GM10266 (cell line): ENCODE results near the gene ECE1.

Experiments used
- DNase-seq: peaks from one replicate; pipeline ENCODE4 v3.0.0; 2012; ENCODE audit errors: extremely low spot score
- TF ChIP-seq, protein P1 (sequence below): IDR thresholded peaks from 2 replicates; pipeline ENCODE4 v1.5.1; 2012; ENCODE audit warnings: mild to moderate bottlenecking, low read depth; ENCODE audit not compliant: control insufficient read depth, insufficient read depth; ENCODE audit errors: missing control alignments

The ECE1 gene

DNA sequence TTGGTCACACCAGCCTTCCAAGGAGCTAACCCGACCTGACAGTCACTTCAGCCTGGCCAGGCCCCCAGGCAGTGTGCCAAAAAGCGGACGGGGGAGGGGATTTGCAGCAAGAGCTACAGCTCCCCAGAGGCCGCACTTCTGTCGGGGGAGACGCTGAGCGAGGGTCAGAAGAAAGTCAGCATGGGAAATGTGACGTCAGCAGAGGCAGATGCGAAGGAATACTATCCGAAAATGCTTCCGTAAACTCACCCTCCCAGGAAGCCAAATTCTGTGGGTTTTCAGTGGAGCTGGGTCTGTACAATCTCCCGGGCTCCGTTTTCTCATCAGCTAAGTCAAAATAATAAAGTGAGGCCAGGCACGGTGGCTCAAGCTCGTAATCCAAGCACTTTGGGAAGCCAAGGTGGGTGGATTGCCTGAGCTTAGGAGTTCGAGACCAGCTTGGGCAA, 28.5 kb upstream of the ECE1 start:
- TF ChIP-seq, protein P1, sequence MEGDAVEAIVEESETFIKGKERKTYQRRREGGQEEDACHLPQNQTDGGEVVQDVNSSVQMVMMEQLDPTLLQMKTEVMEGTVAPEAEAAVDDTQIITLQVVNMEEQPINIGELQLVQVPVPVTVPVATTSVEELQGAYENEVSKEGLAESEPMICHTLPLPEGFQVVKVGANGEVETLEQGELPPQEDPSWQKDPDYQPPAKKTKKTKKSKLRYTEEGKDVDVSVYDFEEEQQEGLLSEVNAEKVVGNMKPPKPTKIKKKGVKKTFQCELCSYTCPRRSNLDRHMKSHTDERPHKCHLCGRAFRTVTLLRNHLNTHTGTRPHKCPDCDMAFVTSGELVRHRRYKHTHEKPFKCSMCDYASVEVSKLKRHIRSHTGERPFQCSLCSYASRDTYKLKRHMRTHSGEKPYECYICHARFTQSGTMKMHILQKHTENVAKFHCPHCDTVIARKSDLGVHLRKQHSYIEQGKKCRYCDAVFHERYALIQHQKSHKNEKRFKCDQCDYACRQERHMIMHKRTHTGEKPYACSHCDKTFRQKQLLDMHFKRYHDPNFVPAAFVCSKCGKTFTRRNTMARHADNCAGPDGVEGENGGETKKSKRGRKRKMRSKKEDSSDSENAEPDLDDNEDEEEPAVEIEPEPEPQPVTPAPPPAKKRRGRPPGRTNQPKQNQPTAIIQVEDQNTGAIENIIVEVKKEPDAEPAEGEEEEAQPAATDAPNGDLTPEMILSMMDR = no peak
- no peak for DNase-seq

DNA sequence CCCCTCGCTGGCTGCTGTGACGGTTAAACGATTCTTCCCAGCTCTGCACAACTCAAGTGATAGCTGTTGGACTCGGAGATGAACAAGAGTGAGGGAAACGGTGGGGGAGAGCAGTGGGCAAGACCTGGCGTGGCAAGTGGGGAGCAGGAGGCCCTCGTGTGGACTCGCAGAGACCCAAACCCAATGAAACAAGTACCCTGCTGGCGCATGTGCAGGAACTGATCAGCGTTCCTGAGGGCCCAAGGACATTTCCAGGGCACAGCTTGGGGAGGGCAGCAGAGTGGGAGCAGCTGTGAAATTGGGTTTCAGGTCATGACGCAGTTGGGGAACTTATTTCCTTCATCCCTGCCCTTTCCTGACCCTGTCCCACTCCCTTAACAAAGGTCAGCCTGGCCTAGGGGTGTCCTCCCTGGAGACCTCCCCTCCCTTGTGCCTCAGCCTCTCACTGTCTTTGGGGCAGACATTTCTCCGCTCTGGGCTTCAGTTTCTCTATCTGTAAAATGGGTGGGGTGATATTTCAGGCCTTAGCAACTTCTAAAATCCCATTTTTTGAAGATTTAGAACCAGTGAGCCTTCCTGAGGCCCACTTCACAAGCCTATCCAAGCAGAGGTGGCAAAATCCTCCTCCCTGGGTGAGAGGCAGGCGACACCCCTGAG, 27.9 kb upstream of the ECE1 start:
- TF ChIP-seq, protein P1 = no peak
- DNase-seq = no peak

DNA sequence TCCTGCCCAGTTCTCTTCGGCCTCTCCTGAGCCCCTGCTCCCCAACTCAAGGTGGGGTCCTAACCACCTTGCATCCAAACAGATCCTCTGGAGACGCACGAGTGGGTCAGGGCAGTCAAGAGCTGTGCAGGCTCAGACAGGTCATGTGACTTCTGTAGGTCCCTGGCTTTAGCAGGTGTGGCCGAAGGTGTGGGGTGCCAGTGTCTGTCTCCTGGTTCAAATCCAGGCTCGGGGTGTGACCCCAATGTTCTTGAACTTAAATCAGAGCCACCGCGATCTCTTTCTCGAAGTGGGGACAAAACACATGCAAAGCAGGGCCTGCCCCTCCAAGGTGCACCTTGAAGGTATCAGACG, 27.4 kb upstream of the ECE1 start:
- no peak for DNase-seq
- TF ChIP-seq, protein P1 = no peak

DNA sequence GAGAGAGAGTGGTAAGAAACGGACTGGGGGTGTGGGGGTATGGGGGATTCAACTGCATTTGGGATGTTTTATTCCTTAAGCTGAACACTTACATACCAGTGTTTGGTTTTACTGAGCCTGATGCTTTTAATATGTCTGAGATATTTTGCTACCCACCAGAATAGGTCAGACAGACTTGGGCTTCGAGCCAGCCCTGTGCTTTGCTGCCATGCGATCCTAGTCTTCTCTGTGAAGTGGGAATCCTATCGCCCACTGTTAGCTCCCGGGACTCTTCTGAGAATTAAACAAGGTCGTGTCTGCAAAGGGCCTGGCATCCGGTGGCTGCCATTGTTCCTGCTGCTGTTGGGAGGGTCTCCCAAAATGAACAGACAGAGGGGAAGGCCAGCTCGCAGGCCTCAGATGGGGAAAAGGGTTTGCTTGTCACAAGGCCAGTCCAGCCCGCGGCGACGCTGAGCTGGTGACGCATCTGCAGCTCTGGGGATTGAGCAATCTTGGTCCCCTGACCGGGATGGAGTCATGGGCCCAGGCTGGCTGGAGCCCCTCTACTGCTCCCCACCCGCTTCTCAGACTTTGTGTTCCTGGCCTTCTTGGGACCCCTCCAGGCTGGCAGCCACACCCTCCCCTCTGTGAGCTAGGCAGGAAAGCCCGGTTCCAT, 26.9 kb upstream of the ECE1 start:
- no peak for DNase-seq

DNA sequence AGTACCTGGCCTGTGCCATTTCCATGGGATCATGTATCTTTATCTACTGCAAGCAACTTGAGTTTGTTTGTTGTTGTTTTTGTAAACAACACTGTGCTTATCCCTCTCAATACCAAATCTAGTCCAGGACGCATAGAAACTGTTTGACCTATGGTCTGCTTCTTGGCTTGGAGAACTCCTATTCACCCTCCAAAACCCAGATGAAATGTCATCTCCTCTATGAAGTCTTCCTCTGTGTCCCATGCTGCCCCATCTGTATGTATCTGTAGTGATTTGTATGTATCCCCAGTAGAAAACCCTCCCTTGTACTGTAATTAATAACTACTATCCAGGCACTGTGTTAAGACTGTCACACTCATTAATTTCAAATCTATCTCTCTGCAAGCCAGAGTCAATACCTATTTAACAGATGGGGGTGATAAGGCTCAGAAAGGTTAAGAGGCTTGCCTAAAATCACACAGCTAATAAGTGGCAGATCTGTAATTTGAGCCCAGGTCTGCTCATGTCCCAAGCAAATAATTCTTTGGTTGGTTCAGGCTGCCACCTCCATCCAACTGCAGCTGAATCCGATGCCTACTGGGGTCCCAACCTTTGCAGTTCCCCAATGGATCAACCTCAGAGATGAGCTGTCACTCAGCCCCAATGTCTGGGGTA, 24.6 kb upstream of the ECE1 start:
- TF ChIP-seq, protein P1 = no peak
- DNase-seq = no peak

More for the DNA sequence above, 26.9 kb upstream of the ECE1 start:
- TF ChIP-seq, protein P1 = no peak

DNA sequence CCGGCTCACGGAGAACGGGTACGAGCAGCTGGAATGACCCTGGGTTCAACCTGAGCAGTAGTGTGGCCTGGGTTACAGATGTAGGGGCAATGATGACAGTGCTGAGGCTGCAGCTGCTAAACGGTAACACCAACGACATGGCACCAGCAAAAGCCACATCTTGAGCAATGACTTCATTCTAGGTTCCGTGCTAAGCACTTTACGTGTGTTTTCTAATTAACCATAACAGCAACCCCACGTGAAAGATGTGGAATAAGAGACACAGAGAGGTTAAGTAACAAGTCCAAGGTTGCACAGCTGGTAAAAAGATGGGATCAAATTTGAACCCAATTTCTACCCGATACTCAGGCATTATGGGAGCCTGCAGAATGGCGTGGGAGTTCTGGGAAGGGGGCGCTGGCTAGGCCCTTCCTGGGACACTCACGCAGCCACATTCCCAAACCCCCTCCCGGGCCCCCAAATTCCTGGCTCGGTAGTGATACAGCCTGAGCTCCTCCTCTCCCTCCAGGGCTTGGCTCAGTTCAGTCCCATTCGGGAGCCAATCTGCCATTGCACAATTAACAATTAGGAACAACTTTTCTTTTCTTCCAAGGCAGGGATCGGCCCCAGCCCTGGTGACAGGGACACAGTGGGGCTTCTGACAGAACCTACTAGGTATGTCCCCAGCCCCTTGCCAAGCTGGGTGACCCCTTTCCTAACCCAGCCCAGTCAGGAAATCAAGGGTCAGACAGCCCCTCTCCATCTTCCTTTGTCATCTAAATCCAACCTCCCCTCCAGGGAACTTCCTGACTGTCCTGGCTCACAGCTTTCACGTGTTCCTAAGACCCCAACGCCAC, 23.8 kb upstream of the ECE1 start:
- TF ChIP-seq, protein P1 = no peak
- DNase-seq = no peak
